ENCODE measurements around the gene MUSTN1. TPM values are rescaled to one million over a fixed set of nuclear protein-coding genes. Genes with fewer than 3 reads are reported as not detected.

Gene MUSTN1
- total RNA-seq, 1 donor from 2014 or later: 1.1 TPM

GRCh38 chr3:52813810-52814209 is 21.0 kb downstream of the MUSTN1 start:
- no peak for TF ChIP-seq CTCF (IDR thresholded peaks at IDR 0.05; ENCODE audit: unreplicated experiment)
- peaks cover 4% of the 10 kb centered on the region for H3K4me1 Mint-ChIP-seq (ENCODE audit: unreplicated experiment)
- DNase-seq (ENCODE audit: low spot score): no peak
- no peak overlapping the region for H3K27ac Mint-ChIP-seq (ENCODE audit: unreplicated experiment)
- peaks cover under 1% of the 10 kb centered on the region for H3K27me3 Mint-ChIP-seq (ENCODE audit: unreplicated experiment)
- no peaks in the 10 kb centered on the region for H3K9me3 Mint-ChIP-seq (ENCODE audit: unreplicated experiment)
- no peak overlapping the region for H3K4me3 Mint-ChIP-seq (ENCODE audit: unreplicated experiment)
- H3K36me3 Mint-ChIP-seq (ENCODE audit: low read depth, unreplicated experiment): no peaks in the 10 kb centered on the region

DNA sequence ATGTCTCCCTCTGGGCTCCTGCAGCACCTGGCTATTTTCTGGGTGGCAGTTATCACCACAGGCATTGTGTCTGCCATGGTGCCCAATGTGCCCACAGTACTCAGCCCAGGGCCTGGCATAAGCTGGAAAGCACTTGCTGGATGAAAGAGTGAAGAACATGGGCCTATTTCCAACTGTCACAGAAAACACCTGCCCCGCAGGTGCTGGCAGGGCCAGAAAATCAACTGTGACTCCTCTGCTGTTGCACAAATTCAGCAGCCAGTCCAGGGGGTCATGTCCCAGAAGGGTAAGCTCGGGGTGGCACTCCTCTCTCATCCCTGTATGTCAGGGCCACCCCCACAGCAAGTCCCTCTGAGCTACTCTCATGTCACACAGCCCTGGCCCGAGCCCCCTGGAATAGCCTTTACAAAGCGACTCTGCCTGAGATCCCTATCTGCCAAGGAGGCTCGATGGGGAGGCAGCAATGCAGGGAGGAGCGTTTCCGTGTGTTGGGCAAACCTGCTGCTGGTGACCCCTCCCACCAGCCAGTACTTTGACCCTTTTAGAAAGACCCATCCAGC is 23.3 kb downstream of the MUSTN1 start:
- no peak for TF ChIP-seq CTCF (IDR thresholded peaks at IDR 0.05; ENCODE audit: unreplicated experiment)
- Mint-ChIP-seq H3K27ac (ENCODE audit: unreplicated experiment) (no peak overlapping the region), H3K4me1 (ENCODE audit: unreplicated experiment) (no peaks in the 10 kb centered on the region), H3K4me3 (ENCODE audit: unreplicated experiment) (no peak overlapping the region), H3K36me3 (ENCODE audit: low read depth, unreplicated experiment) (no peaks in the 10 kb centered on the region), H3K27me3 (ENCODE audit: unreplicated experiment) (peaks cover 3% of the 10 kb centered on the region), H3K9me3 (ENCODE audit: unreplicated experiment) (no peaks in the 10 kb centered on the region)
- DNase-seq (ENCODE audit: low spot score): no peak

DNA sequence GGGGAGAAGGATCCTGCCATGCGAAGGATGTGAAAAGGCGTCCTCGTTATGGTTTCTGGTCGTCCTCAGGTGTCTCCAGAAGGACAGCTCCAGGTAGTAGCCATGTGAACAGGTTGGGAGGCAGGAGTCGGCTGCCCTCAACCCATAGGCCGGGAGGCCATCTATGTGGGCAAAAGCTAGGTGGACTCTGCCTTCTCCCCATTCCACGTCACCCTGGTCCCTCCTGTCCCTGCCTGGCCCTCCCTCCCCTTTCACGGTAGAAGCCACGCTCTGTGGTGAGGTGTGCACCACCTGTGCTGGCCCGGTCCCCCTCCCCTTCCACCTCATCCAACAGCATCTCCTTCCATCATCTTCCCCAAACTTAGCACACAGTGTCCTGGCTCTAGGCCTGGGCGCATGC is 23.9 kb downstream of the MUSTN1 start:
- DNase-seq (ENCODE audit: low spot score): no peak
- H3K4me1 Mint-ChIP-seq (ENCODE audit: unreplicated experiment): no peaks in the 10 kb centered on the region
- H3K4me3 Mint-ChIP-seq (ENCODE audit: unreplicated experiment): no peak overlapping the region
- H3K36me3 Mint-ChIP-seq (ENCODE audit: low read depth, unreplicated experiment): no peaks in the 10 kb centered on the region
- H3K9me3 Mint-ChIP-seq (ENCODE audit: unreplicated experiment): no peaks in the 10 kb centered on the region
- H3K27ac Mint-ChIP-seq (ENCODE audit: unreplicated experiment): no peak overlapping the region
- peaks cover 3% of the 10 kb centered on the region for H3K27me3 Mint-ChIP-seq (ENCODE audit: unreplicated experiment)
- TF ChIP-seq CTCF (IDR thresholded peaks at IDR 0.05; ENCODE audit: unreplicated experiment): no peak

DNA sequence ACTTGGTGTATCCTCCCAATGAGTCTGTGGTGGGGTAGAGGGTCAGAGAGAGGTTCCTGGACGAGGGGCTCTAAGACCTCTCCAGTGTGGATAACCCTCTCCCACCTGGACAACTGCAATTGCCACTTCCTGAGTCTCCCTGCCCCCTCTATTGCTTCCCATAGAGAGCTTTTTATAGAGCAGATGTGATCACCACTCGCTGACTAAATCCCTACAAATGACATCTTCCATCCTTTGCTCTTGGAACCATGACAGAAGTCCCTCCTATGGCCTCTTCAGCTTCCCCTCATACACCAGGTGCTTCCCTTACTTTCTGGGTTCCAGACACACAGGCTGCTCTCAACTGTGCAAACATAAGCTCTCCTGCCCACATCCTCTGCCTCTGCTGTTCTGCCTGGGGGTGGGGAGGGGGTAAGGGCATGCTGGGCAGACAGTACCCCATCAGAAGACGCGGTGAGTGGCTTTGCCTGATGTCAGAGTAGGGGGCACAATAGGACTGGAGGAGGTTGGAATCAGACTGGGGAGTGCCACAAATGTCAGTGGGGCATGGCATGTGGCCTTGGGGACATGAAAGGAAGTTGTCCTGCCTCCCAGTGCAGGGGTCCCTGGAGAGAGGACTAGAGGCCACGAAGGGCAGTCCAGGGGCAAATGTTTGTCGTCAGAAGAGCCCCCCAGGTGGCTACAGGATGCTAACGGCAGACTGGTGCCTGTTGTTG is 25.0 kb downstream of the MUSTN1 start:
- no peak overlapping the region for H3K27ac Mint-ChIP-seq (ENCODE audit: unreplicated experiment)
- H3K4me1 Mint-ChIP-seq (ENCODE audit: unreplicated experiment): no peaks in the 10 kb centered on the region
- H3K27me3 Mint-ChIP-seq (ENCODE audit: unreplicated experiment): peaks cover 5% of the 10 kb centered on the region
- H3K4me3 Mint-ChIP-seq (ENCODE audit: unreplicated experiment): no peak overlapping the region
- H3K36me3 Mint-ChIP-seq (ENCODE audit: low read depth, unreplicated experiment): no peaks in the 10 kb centered on the region
- no peaks in the 10 kb centered on the region for H3K9me3 Mint-ChIP-seq (ENCODE audit: unreplicated experiment)
- no peak for DNase-seq (ENCODE audit: low spot score)
- no peak for TF ChIP-seq CTCF (IDR thresholded peaks at IDR 0.05; ENCODE audit: unreplicated experiment)

DNA sequence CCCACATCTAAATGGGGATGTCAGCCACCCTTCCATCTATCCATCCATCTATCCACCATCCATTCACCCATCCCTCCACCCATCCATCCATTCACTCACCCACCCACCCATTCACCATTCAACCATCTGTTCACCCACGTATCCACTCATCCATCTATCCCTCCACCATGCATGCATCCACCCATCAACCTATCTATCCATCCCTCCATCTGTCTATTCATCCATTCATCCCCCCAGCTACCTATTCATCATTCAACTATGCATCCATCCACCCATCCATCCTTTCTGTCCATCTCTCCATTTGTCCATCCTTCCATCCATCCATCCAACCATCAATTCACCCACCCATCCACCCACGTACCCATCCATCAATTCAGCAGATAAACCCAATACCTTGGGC is 25.7 kb downstream of the MUSTN1 start:
- no peaks in the 10 kb centered on the region for H3K4me1 Mint-ChIP-seq (ENCODE audit: unreplicated experiment)
- no peak for DNase-seq (ENCODE audit: low spot score)
- no peaks in the 10 kb centered on the region for H3K36me3 Mint-ChIP-seq (ENCODE audit: low read depth, unreplicated experiment)
- peaks cover 5% of the 10 kb centered on the region for H3K27me3 Mint-ChIP-seq (ENCODE audit: unreplicated experiment)
- no peak overlapping the region for H3K4me3 Mint-ChIP-seq (ENCODE audit: unreplicated experiment)
- no peak for TF ChIP-seq CTCF (IDR thresholded peaks at IDR 0.05; ENCODE audit: unreplicated experiment)
- H3K27ac Mint-ChIP-seq (ENCODE audit: unreplicated experiment): no peak overlapping the region
- H3K9me3 Mint-ChIP-seq (ENCODE audit: unreplicated experiment): no peaks in the 10 kb centered on the region
